ENCODE measurements around the gene MCCC1.
A peak's percentile ranks its signal among the peaks of the same experiment; 100 is the strongest.
"Not testable (repeated sequence)": the region's sequence is repeated elsewhere in the genome, so short reads cannot be mapped to it uniquely, and the experiment has no call there.

MCCC1 gene

GRCh38 chr3:183108470-183108869 lies 9.2 kb upstream of the MCCC1 start:
- H3K4me3 ChIP-seq (ENCODE audit: low read depth, low read length): no peak overlapping the region
- no peaks in the 10 kb centered on the region for H3K27me3 ChIP-seq (replicated peaks)
- no peaks in the 10 kb centered on the region for H3K36me3 ChIP-seq (replicated peaks)
- in situ Hi-C loops (cut with HindIII; ENCODE audit: low pct_ligation_motif_present, low sequenced_read_pairs): loop anchor here (25.0 kb wide), 1 partner anchor 279 kb away; no protein-coding TSS in a partner anchor
- TF ChIP-seq CTCF (IDR thresholded peaks at IDR 0.05; ENCODE audit: low read depth, low read length, missing control alignments): no peak
- no peak overlapping the region for H3K27ac ChIP-seq
- no peak for DNase-seq

- H3K27ac ChIP-seq: no peak overlapping the region
- DNase-seq: no peak
- no peak overlapping the region for H3K4me3 ChIP-seq (ENCODE audit: low read depth, low read length)
- no peaks in the 10 kb centered on the region for H3K27me3 ChIP-seq (replicated peaks)
- TF ChIP-seq CTCF (IDR thresholded peaks at IDR 0.05; ENCODE audit: low read depth, low read length, missing control alignments): no peak
- in situ Hi-C loops (cut with HindIII; ENCODE audit: low pct_ligation_motif_present, low sequenced_read_pairs): loop anchor here (25.0 kb wide), 1 partner anchor 279 kb away; no protein-coding TSS in a partner anchor
- H3K36me3 ChIP-seq (replicated peaks): no peaks in the 10 kb centered on the region
Observed at GRCh38 chr3:183108001-183108449, 8.7 kb upstream of the MCCC1 start.

GRCh38 chr3:183107372-183107771 lies 8.1 kb upstream of the MCCC1 start:
- DNase-seq; H3K4me3 ChIP-seq (ENCODE audit: low read depth, low read length); H3K27me3 ChIP-seq (replicated peaks); H3K27ac ChIP-seq; H3K36me3 ChIP-seq (replicated peaks): not testable (repeated sequence)
- in situ Hi-C loops (cut with HindIII; ENCODE audit: low pct_ligation_motif_present, low sequenced_read_pairs): loop anchor here (25.0 kb wide), 1 partner anchor 280 kb away; no protein-coding TSS in a partner anchor

GRCh38 chr3:183106635-183107034 lies 7.3 kb upstream of the MCCC1 start:
- Histone ChIP-seq H3K36me3 (replicated peaks) (no peaks in the 10 kb centered on the region), H3K4me3 (ENCODE audit: low read depth, low read length) (no peak overlapping the region), H3K27me3 (replicated peaks) (no peaks in the 10 kb centered on the region), H3K27ac (no peak overlapping the region)
- in situ Hi-C loops (cut with HindIII; ENCODE audit: low pct_ligation_motif_present, low sequenced_read_pairs): loop anchor here (25.0 kb wide), 1 partner anchor 281 kb away; no protein-coding TSS in a partner anchor
- no peak for TF ChIP-seq CTCF (IDR thresholded peaks at IDR 0.05; ENCODE audit: low read depth, low read length, missing control alignments)
- no peak for DNase-seq

- in situ Hi-C loops (cut with HindIII; ENCODE audit: low pct_ligation_motif_present, low sequenced_read_pairs): loop anchor here (25.0 kb wide), 1 partner anchor 283 kb away; no protein-coding TSS in a partner anchor
- H3K4me3 ChIP-seq (ENCODE audit: low read depth, low read length); H3K36me3 ChIP-seq (replicated peaks); H3K27me3 ChIP-seq (replicated peaks); DNase-seq; H3K27ac ChIP-seq: not testable (repeated sequence)
Observed at GRCh38 chr3:183103950-183104349, 4.7 kb upstream of the MCCC1 start.

- in situ Hi-C loops (cut with HindIII; ENCODE audit: low pct_ligation_motif_present, low sequenced_read_pairs): loop anchor here (25.0 kb wide), 1 partner anchor 286 kb away; no protein-coding TSS in a partner anchor
- not testable (repeated sequence) for H3K27me3 ChIP-seq (replicated peaks); H3K27ac ChIP-seq; H3K4me3 ChIP-seq (ENCODE audit: low read depth, low read length); DNase-seq; H3K36me3 ChIP-seq (replicated peaks)
Observed at GRCh38 chr3:183101040-183101439, 1.7 kb upstream of the MCCC1 start.

- DNase-seq: peak; percentile 12
- Histone ChIP-seq H3K27me3 (replicated peaks) (no peaks in the 10 kb centered on the region), H3K4me3 (ENCODE audit: low read depth, low read length) (no peak overlapping the region), H3K36me3 (replicated peaks) (no peaks in the 10 kb centered on the region), H3K27ac (peak overlapping the region; percentile 28)
- in situ Hi-C loops (cut with HindIII; ENCODE audit: low pct_ligation_motif_present, low sequenced_read_pairs): loop anchor here (25.0 kb wide), 1 partner anchor 287 kb away; no protein-coding TSS in a partner anchor
- no peak for TF ChIP-seq CTCF (IDR thresholded peaks at IDR 0.05; ENCODE audit: low read depth, low read length, missing control alignments)
Observed at GRCh38 chr3:183100376-183100775, 1.1 kb upstream of the MCCC1 start.

Data from brain microvascular endothelial cell (primary cell).